DOHH2 (cell line): ENCODE data around the gene GDF10.

Source experiments
- CTCF ChIP-seq: fragments of 200-600 bp; sonication (generic); IDR thresholded peaks from one replicate; pipeline ENCODE4 v1.5.1; 2014; ENCODE audit warnings: antibody characterized with exemption, mild to moderate bottlenecking, low read depth, low read length; ENCODE audit not compliant: poor library complexity, severe bottlenecking
- EZH2phosphoT487 ChIP-seq: fragments of 200-600 bp; sonication (generic); IDR thresholded peaks from 2 replicates; pipeline ENCODE4 v1.6.1; 2017; ENCODE audit warnings: borderline replicate concordance, mild to moderate bottlenecking, antibody characterized with exemption, low read length, moderate library complexity, mixed read lengths

- no peak for TF ChIP-seq CTCF
- no peak for TF ChIP-seq EZH2phosphoT487
Measured at GRCh38 chr10:47317251-47317650, 17.3 kb downstream of the GDF10 start.
